IPS DF 4.7 (cell line): Measurements from ENCODE around the gene SRRT.

Experiments used
- DNase-seq: peaks from one replicate; pipeline ENCODE4 v3.0.0-alpha.2; 2013; ENCODE audit warnings: low spot score; ENCODE audit errors: extremely low read depth

Gene SRRT

GRCh38 chr7:100874577-100875355, at the start of gene SRRT:
SRRT (plus strand) TSS chr7:100875103; CDS start chr7:100875591, 488 bp downstream.
- DNase-seq = no peak

- no peak for DNase-seq
Measured at GRCh38 chr7:100825215-100825671, 49.7 kb upstream of the SRRT start.

- no peak for DNase-seq
Measured at GRCh38 chr7:100825751-100826513, 49.0 kb upstream of the SRRT start.

- DNase-seq = no peak
Measured at GRCh38 chr7:100826514-100827329, 48.2 kb upstream of the SRRT start.

- DNase-seq = peak; percentile 75
Measured at GRCh38 chr7:100827330-100828226, 47.3 kb upstream of the SRRT start, which contains the start of gene EPHB4. EPHB4 (minus strand) TSS chr7:100827523; CDS start chr7:100827030, 493 bp downstream.

- no peak for DNase-seq
Measured at GRCh38 chr7:100829150-100829716, 45.7 kb upstream of the SRRT start.

GRCh38 chr7:100830396-100830795, 44.5 kb upstream of the SRRT start:
- DNase-seq = no peak

GRCh38 chr7:100832281-100832633, 42.6 kb upstream of the SRRT start:
- DNase-seq = no peak

GRCh38 chr7:100835903-100836811, 38.7 kb upstream of the SRRT start:
- DNase-seq = peak; percentile 78

- no peak for DNase-seq
Measured at GRCh38 chr7:100836812-100837098, 38.1 kb upstream of the SRRT start.

- DNase-seq = peak; percentile 88
Measured at GRCh38 chr7:100837099-100837836, 37.6 kb upstream of the SRRT start.

GRCh38 chr7:100839361-100839760, 35.5 kb upstream of the SRRT start:
- no peak for DNase-seq

GRCh38 chr7:100840470-100841100, 34.3 kb upstream of the SRRT start:
- no peak for DNase-seq

- no peak for DNase-seq
Measured at GRCh38 chr7:100847360-100847759, 27.5 kb upstream of the SRRT start.

- peak; percentile 69 for DNase-seq
Measured at GRCh38 chr7:100852048-100852872, 22.6 kb upstream of the SRRT start, which contains the start of gene SLC12A9. SLC12A9 (plus strand) TSS chr7:100852713; CDS start chr7:100854198, 1,485 bp downstream.

- DNase-seq = no peak
Measured at GRCh38 chr7:100854146-100854895, 20.6 kb upstream of the SRRT start.
